Peyer's patch (tissue), 4 donors: ENCODE measurements around the gene RTTN.

Source experiments
- CTCF ChIP-seq, 6 experiments: fragments of 450-650 bp in 4 of 6; fragments of 200-600 bp in 2 of 6; sonication (generic) in 1 of 6; IDR thresholded peaks; one replicate each; pipeline ENCODE4 v1.5.1; 2017 to 2019; ENCODE audit warnings: antibody characterized with exemption in 6 of 6, mild to moderate bottlenecking in 3 of 6, moderate library complexity in 1 of 6
- POLR2A ChIP-seq, 2 donors: fragments of 450-650 bp; IDR thresholded peaks; one replicate each; pipeline ENCODE4 v1.5.1; 2017; ENCODE audit warnings: antibody characterized with exemption in 2 of 2, mild to moderate bottlenecking in 2 of 2, moderate library complexity in 2 of 2

- TF ChIP-seq POLR2A (IDR thresholded peaks at IDR 0.05), result no peak
- TF ChIP-seq CTCF (IDR thresholded peaks at IDR 0.05), result no peak
These were observed 176.8 kb downstream of the RTTN start for GRCh38 chr18:70028734-70029133.
